Measurements from ENCODE around the gene EPN1. TPM values are rescaled to one million over a fixed set of nuclear protein-coding genes. Genes with fewer than 3 reads are reported as not detected.

EPN1 gene
- total and polyA plus RNA-seq, 2 of the 13 experiments (the other 11 are each of a cell fraction or from before 2014, with no cell fraction given), result 28.9 to 31.7 TPM

- TF ChIP-seq ZNF484 (CRISPR knock-in tag; IDR thresholded peaks at IDR 0.05; ENCODE audit: borderline replicate concordance, low read depth) (no peak), RORA (CRISPR knock-in tag; IDR thresholded peaks at IDR 0.05) (no peak), MED8 (CRISPR knock-in tag; IDR thresholded peaks at IDR 0.05; ENCODE audit: insufficient replicate concordance) (peak; percentile 42), HMGXB4 (CRISPR knock-in tag; IDR thresholded peaks at IDR 0.05; ENCODE audit: borderline replicate concordance in 1 of 2, low read depth in 1 of 2) (no peak), ZSCAN29 (CRISPR knock-in tag; conservative IDR thresholded peaks at IDR 0.05) (no peak), ASH2L (IDR thresholded peaks at IDR 0.05; ENCODE audit: insufficient read length, low read depth, low read length) (no peak), ZNF350 (CRISPR knock-in tag; IDR thresholded peaks at IDR 0.05; ENCODE audit: borderline replicate concordance, low read depth) (no peak), ZNF577 (CRISPR knock-in tag; IDR thresholded peaks at IDR 0.05; ENCODE audit: borderline replicate concordance, low read depth) (no peak), GPN1 (CRISPR knock-in tag; IDR thresholded peaks at IDR 0.05; ENCODE audit: borderline replicate concordance) (no peak), NR3C1 (CRISPR knock-in tag; IDR thresholded peaks at IDR 0.05) (no peak), RFXAP (CRISPR knock-in tag; IDR thresholded peaks at IDR 0.05; ENCODE audit: borderline replicate concordance) (no peak), ZKSCAN8 (CRISPR knock-in tag; IDR thresholded peaks at IDR 0.05; ENCODE audit: borderline replicate concordance) (no peak), ZNF879 (CRISPR knock-in tag; IDR thresholded peaks at IDR 0.05) (no peak), MAFK (conservative IDR thresholded peaks at IDR 0.05 in 1 of 2, IDR thresholded peaks at IDR 0.05 in 1 of 2; ENCODE audit: low read length in 2 of 2) (no peak), ZHX2 (IDR thresholded peaks at IDR 0.05; ENCODE audit: low read depth) (0 out of 2 replicates have a peak, but pooled peaks have one; percentile 37), ZHX2 (CRISPR knock-in tag; IDR thresholded peaks at IDR 0.05; ENCODE audit: borderline replicate concordance) (no peak), MIER3 (CRISPR knock-in tag; IDR thresholded peaks at IDR 0.05; ENCODE audit: borderline replicate concordance) (no peak), ONECUT2 (CRISPR knock-in tag; IDR thresholded peaks at IDR 0.05) (no peak), ZNF569 (CRISPR knock-in tag; IDR thresholded peaks at IDR 0.05; ENCODE audit: borderline replicate concordance) (no peak), STAG1 (CRISPR knock-in tag; IDR thresholded peaks at IDR 0.05) (no peak), FOXM1 (CRISPR knock-in tag; IDR thresholded peaks at IDR 0.05) (no peak), ZNF225 (CRISPR knock-in tag; IDR thresholded peaks at IDR 0.05) (no peak), WIZ (CRISPR knock-in tag; IDR thresholded peaks at IDR 0.05) (no peak), NFRKB (IDR thresholded peaks at IDR 0.05) (no peak), ZNF121 (CRISPR knock-in tag; IDR thresholded peaks at IDR 0.05) (no peak)
Observed at GRCh38 chr19:55640043-55640576, 34.9 kb upstream of the EPN1 start (continued).
